A673 (cell line): ENCODE measurements around the gene MTERF4.

Source experiments
- CTCF ChIP-seq: fragments of 300-800, 200-600 bp; sonication (generic); conservative IDR thresholded peaks from 2 replicates; pipeline ENCODE4 v1.5.1; 2017; ENCODE audit warnings: low read depth, mild to moderate bottlenecking, antibody characterized with exemption, low read length, moderate library complexity, mixed read lengths
- EZH2 ChIP-seq: fragments of 200-600 bp; sonication (generic); IDR thresholded peaks from 2 replicates; pipeline ENCODE4 v1.6.1; 2017; ENCODE audit warnings: borderline replicate concordance, low read depth, mild to moderate bottlenecking, mixed read lengths, antibody characterized with exemption, low read length; ENCODE audit not compliant: poor library complexity, severe bottlenecking

GRCh38 chr2:241148239-241148638 lies 46.2 kb upstream of the MTERF4 start:
- TF ChIP-seq CTCF, result no peak
- no peak for TF ChIP-seq EZH2
